Lower leg skin (tissue), 3 donors: ENCODE data around the gene CSTB.

Source experiments
- CTCF ChIP-seq, 3 donors: fragments of 450-650 bp; IDR thresholded peaks; one replicate each; pipeline ENCODE4 v1.5.1; 2016; ENCODE audit warnings: antibody characterized with exemption in 3 of 3, mild to moderate bottlenecking in 3 of 3, moderate library complexity in 2 of 3
- POLR2A ChIP-seq, 2 donors: fragments of 450-650 bp; IDR thresholded peaks; one replicate each; pipeline ENCODE4 v1.6.1; 2016 to 2017; ENCODE audit warnings: antibody characterized with exemption in 2 of 2, mild to moderate bottlenecking in 1 of 2, moderate library complexity in 1 of 2

- TF ChIP-seq CTCF (IDR thresholded peaks at IDR 0.05) (no peak), POLR2A (IDR thresholded peaks at IDR 0.05) (no peak)
Measured at GRCh38 chr21:43799301-43799840, 23.3 kb upstream of the CSTB start.
